IPS-20b (cell line): ENCODE measurements around the gene SAMD8.
"Not testable (repeated sequence)": the region's sequence is repeated elsewhere in the genome, so short reads cannot be mapped to it uniquely, and the experiment has no call there.

ENCODE experiments used
- H3K27ac ChIP-seq: one replicate; pipeline ENCODE4 v1.5.1; 2013; ENCODE audit warnings: low read length
- H3K27me3 ChIP-seq: 2 replicates; pipeline ENCODE4 v1.6.1; 2013; ENCODE audit warnings: mild to moderate bottlenecking, low read length, inconsistent platforms; ENCODE audit not compliant: insufficient read depth
- H3K36me3 ChIP-seq: 2 replicates; pipeline ENCODE4 v1.6.1; 2013; ENCODE audit warnings: low read depth, mild to moderate bottlenecking, inconsistent platforms, low read length, moderate library complexity; ENCODE audit not compliant: insufficient read depth
- H3K4me1 ChIP-seq: 2 replicates; pipeline ENCODE4 v1.6.1; 2013; ENCODE audit warnings: mild to moderate bottlenecking, control low read depth, inconsistent platforms, low read length, moderate library complexity; ENCODE audit not compliant: insufficient read depth
- H3K4me3 ChIP-seq: 2 replicates; pipeline ENCODE4 v1.5.1; 2013; ENCODE audit warnings: mild to moderate bottlenecking, low read length, inconsistent platforms
- H3K9ac ChIP-seq: 2 replicates; pipeline ENCODE4 v1.6.1; 2013; ENCODE audit warnings: low read depth, mild to moderate bottlenecking, inconsistent platforms, low read length, moderate library complexity
- H3K9me3 ChIP-seq: 2 replicates; pipeline ENCODE4 v1.6.1; 2013; ENCODE audit warnings: mild to moderate bottlenecking, low read depth, low read length, inconsistent platforms; ENCODE audit not compliant: insufficient read depth

The SAMD8 gene

DNA sequence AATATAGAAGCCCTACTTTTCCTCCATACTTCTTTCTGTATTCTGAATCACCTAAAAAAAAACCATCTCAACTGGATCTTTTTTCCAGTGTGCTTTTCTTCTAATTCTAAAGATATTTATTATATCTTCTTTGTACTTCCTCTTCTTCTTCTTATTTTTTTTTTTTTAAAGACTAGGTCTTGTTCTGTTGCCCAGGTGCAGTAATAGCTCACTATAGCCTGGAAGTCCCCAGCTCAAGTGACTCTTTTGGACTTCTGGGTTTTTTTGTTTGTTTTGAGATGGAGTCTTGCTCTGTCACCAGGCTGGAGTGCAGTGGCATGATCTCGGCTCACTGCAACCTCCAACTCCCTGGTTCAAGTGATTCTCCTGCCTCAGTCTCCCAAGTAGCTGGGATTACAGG is 17.5 kb downstream of the SAMD8 start:
- not testable (repeated sequence) for H3K27ac ChIP-seq, H3K9me3 ChIP-seq, H3K4me3 ChIP-seq, H3K4me1 ChIP-seq, H3K36me3 ChIP-seq, H3K27me3 ChIP-seq, H3K9ac ChIP-seq

- peaks cover 6% of the 10 kb centered on the region; the same call in 1 of the 2 replicates for H3K4me1 ChIP-seq
- H3K36me3 ChIP-seq: peaks cover 4% of the 10 kb centered on the region; the same call in 1 of the 2 replicates
- H3K9me3 ChIP-seq: no peaks in the 10 kb centered on the region
- H3K4me3 ChIP-seq: no peak overlapping the region
- no peaks in the 10 kb centered on the region for H3K27me3 ChIP-seq
- H3K27ac ChIP-seq: no peak overlapping the region
- no peak overlapping the region for H3K9ac ChIP-seq
Observed at GRCh38 chr10:75129537-75129936, 18.1 kb downstream of the SAMD8 start.

GRCh38 chr10:75133701-75134100 is 22.2 kb downstream of the SAMD8 start:
- H3K36me3 ChIP-seq, H3K27ac ChIP-seq: not testable (repeated sequence)

DNA sequence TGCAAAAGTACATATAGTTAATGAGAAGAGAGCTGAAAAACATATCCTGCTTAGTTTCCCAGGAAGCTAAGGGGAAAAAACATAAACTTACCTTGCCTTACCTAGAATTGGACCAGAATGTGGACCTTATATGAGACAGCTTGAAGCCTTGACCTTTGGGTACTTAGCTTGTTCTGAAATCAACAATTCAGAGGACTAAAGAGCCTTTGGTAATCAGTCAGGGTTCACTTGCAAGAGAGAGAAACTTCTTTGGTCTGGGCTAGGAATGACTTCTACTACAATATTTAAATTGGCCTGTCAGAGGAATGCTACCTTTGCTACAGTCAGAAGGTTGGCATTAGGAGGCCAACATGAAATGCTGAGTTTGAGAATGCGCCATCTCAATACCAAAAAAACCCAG is 24.9 kb downstream of the SAMD8 start:
- Histone ChIP-seq H3K4me3 (no peak overlapping the region), H3K27me3 (no peaks in the 10 kb centered on the region), H3K4me1 (peaks cover 8% of the 10 kb centered on the region; the same call in 1 of the 2 replicates), H3K9me3 (no peaks in the 10 kb centered on the region), H3K9ac (no peak overlapping the region), H3K36me3 (no peaks in the 10 kb centered on the region), H3K27ac (no peak overlapping the region)

More at GRCh38 chr10:75133701-75134100, 22.2 kb downstream of the SAMD8 start:
- not testable (repeated sequence) for H3K27me3 ChIP-seq, H3K4me1 ChIP-seq, H3K9me3 ChIP-seq, H3K9ac ChIP-seq, H3K4me3 ChIP-seq

DNA sequence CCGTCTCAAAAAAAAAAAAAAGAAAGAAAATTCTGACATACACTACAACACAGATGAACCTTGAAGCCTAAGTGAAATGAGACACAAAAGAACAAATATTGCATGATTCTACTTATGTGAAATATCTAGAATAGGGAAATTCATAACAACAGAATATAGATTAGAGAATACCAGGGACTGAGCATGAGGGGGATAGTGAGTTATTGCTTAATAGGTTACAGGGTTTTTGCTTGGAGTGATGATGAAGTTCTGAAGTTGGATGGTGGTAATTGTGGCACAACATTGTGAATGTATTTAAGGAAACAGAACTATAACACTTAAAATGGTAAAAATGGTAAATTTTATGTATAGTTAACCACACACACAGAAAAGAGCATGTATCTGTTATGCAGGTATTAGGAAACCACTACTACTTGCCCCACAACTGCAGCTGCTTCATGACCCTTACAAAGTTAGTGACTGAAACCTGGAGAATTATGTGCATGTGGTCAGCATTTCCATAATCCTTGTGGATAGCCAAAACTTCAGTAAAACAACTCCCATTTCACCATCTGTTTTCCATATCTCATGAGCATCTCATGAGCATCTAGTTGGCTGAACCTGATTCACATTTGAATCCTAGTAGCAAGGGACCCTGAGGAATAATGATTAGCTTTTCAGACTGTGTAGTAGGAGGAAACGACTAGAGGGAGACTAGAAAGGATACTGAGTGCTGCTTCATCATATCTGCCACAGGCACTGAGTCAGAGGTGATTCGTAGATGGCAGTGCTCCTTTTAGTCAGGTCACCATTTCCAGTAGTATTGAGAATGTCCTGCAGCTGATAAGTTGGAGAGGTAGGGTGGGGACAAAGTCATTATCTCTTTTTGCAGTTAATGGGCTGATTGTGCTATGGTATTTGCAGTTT is 26.3 kb downstream of the SAMD8 start:
- H3K9ac ChIP-seq: no peak overlapping the region
- peaks cover 8% of the 10 kb centered on the region; the same call in 1 of the 2 replicates for H3K4me1 ChIP-seq
- no peak overlapping the region for H3K4me3 ChIP-seq
- H3K27me3 ChIP-seq: no peaks in the 10 kb centered on the region
- H3K36me3 ChIP-seq: no peaks in the 10 kb centered on the region
- H3K27ac ChIP-seq: no peak overlapping the region
- H3K9me3 ChIP-seq: no peaks in the 10 kb centered on the region

DNA sequence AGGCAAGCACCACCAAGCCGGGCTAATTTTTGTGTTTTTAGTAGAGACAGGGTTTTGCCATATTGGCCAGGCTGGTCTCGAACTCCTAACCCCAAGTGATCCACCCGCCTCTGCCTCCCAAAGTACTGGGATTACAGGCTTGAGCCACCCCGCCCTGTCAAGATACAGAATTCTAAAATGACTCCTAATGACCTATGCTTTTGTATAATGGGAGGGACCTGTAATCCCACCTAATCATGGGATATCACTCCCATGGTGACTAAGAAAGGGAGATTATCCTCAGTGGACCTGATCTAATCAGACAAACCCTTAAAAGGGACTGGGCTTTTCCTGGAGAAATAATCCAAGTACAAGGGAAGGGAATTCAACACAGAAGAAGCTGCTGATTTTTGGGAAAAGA is 28.8 kb downstream of the SAMD8 start:
- H3K4me3 ChIP-seq: no peak overlapping the region
- H3K4me1 ChIP-seq: peaks cover 8% of the 10 kb centered on the region; the same call in 1 of the 2 replicates
- H3K27ac ChIP-seq: no peak overlapping the region
- no peaks in the 10 kb centered on the region for H3K27me3 ChIP-seq
- no peaks in the 10 kb centered on the region for H3K9me3 ChIP-seq
- no peaks in the 10 kb centered on the region for H3K36me3 ChIP-seq
- no peak overlapping the region for H3K9ac ChIP-seq

DNA sequence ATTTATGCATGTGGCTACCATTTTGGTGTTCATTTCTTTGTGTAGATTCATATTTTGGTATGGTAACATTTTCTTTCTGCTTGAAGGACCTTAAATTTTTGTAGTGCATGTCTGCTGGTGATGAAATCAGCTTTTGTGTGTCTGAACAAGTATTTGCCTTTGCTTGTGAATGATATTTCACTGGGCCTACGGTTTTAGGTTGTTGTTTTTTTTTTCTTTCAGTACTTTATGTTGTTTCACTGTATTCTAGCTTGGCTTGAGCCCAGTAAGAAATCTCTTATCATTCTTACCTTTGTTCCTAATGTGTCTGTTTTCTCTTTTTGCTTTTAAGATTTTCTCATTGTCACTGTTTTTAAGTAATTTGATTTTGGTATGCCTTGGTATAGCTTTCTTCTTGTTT is 31.9 kb downstream of the SAMD8 start:
- no peak overlapping the region for H3K27ac ChIP-seq
- H3K9ac ChIP-seq: no peak overlapping the region
- H3K27me3 ChIP-seq: no peaks in the 10 kb centered on the region
- H3K4me3 ChIP-seq: no peak overlapping the region
- H3K4me1 ChIP-seq: no peaks in the 10 kb centered on the region
- H3K9me3 ChIP-seq: no peaks in the 10 kb centered on the region
- no peaks in the 10 kb centered on the region for H3K36me3 ChIP-seq

DNA sequence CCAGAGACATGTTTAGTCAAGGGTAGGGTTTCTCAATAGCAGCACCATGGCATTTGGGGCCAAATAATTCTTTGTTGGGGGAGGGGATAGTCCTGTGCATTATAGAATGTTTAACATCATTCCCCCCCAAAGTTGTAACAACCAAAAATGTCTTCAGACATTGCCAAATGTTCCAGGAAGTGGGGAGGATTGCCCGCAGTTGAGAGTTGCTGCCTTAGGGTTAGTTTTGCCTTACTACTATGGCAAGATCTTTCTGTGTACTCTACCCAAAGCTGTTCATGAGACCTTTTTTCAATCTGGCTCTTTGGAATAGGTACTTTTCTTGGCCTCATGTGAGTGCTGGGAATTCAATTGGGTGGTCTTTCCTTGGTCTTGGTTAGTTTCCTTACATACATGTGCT is 34.1 kb downstream of the SAMD8 start:
- Histone ChIP-seq H3K27me3 (no peaks in the 10 kb centered on the region), H3K27ac (no peak overlapping the region), H3K4me1 (no peaks in the 10 kb centered on the region), H3K4me3 (no peak overlapping the region), H3K9ac (no peak overlapping the region), H3K9me3 (no peaks in the 10 kb centered on the region), H3K36me3 (peaks cover 3% of the 10 kb centered on the region)

- Histone ChIP-seq H3K36me3 (peaks cover 7% of the 10 kb centered on the region), H3K27me3 (no peaks in the 10 kb centered on the region), H3K9me3 (no peaks in the 10 kb centered on the region), H3K4me1 (no peaks in the 10 kb centered on the region), H3K9ac (no peak overlapping the region), H3K4me3 (no peak overlapping the region), H3K27ac (no peak overlapping the region)
Observed at GRCh38 chr10:75146780-75147179, 35.3 kb downstream of the SAMD8 start.

DNA sequence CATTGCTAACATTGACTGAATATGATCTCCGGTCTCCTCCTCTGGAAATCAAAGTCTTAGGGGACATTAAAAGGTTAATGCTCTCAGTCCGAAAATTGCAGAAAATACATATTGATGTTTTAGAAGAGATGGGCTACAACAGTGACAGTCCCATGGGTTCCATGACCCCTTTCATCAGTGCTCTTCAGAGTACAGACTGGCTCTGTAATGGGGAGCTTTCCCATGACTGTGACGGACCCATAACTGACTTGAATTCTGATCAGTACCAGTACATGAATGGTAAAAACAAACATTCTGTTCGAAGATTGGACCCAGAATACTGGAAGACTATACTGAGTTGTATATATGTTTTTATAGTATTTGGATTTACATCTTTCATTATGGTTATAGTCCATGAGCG is 39.2 kb downstream of the SAMD8 start:
- no peak overlapping the region for H3K4me3 ChIP-seq
- no peaks in the 10 kb centered on the region for H3K9me3 ChIP-seq
- no peaks in the 10 kb centered on the region for H3K27me3 ChIP-seq
- H3K27ac ChIP-seq: no peak overlapping the region
- no peak overlapping the region for H3K9ac ChIP-seq
- H3K36me3 ChIP-seq: peaks cover 15% of the 10 kb centered on the region
- no peaks in the 10 kb centered on the region for H3K4me1 ChIP-seq

DNA sequence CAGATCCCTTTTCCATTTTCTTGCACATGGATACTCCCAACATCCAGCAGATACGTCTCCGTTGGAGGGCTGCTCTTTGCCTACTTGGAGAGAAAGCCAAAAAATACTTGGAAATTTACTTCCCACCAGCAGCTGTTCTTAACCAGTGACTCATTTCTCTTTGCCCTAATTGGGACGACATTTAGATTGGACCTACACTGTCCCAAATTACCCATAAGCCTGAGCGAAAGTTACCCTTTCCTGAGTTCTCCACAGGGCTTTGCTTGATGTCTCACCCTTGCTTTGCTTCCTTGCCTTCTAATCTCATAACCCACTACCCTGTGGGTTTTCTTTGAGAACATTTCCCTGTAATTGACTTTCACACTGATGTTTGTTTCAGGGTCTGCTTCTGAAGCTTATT is 48.1 kb downstream of the SAMD8 start:
- no peaks in the 10 kb centered on the region for H3K4me1 ChIP-seq
- 0 out of 2 replicates have a peak, but pooled peaks cover 3% of the 10 kb centered on the region for H3K36me3 ChIP-seq
- H3K27ac ChIP-seq: no peak overlapping the region
- H3K9me3 ChIP-seq: no peaks in the 10 kb centered on the region
- H3K27me3 ChIP-seq: no peaks in the 10 kb centered on the region
- H3K4me3 ChIP-seq: no peak overlapping the region
- H3K9ac ChIP-seq: no peak overlapping the region
